Activated effector memory CD4-positive, alpha-beta T cell treated with Interleukin-2 at 50 U/mL for 16 hours (primary cell): Measurements from ENCODE around the gene ADGRF4.

Experiments
- DNase-seq: peaks from one replicate; pipeline ENCODE4 v3.0.0-alpha.2; 2020

Gene ADGRF4

DNA sequence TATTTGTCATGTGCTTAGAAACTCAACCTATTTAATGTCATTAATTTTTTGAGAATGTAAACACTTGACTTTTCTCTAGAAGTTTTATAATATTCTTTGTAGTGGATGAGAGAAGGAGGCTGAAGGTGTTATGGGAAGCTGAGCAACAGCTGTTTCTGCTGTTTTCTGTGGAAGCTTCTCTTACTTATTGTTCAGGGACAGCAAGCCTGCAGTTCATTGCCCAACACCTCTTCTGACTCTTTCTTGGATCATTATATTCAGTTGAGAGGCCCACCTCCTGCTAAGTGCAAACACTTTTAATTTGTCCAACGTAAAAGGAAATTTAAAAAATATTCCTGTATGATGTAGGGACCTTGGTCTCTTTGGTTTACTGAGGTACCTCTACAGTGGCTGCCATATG, 12.0 kb upstream of the ADGRF4 start:
- no peak for DNase-seq

DNA sequence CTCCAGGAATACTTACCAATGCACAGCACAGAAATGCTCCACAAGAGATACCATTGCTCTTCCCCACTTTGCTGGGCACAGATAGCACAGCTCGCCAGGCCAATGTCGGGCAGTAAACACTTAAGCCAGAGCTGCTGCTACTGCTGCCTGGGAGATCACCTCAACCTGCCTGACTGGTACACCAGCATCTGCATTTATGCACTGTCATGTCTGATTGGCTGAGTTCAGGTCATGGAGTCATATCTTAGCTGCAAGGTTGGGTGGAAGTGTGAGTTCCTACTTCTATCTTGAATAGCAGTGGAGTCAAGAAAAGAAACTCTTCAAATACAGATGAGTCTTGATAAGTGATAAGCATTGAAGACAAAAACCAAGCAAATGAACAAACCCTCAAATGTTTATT, 10.9 kb upstream of the ADGRF4 start:
- no peak for DNase-seq

DNA sequence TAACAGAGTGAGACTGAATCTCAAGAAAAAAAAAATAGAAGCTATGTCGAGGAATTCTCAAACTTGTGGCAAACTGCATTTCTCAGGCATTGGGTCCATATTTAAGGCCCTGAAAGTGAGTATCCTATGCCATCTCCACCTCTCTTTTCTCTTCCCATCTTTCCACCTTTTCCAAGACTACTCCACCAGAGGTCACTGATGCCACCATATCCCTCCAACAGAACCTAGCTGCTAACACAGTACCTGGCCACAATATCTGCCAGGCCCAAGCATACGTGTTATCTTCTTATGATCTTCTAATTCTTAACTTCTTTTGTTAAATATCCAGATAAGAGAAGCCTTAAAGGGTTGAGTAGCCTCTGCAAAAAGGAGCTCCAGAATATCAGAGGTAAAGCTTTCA, 8.2 kb upstream of the ADGRF4 start:
- no peak for DNase-seq

DNA sequence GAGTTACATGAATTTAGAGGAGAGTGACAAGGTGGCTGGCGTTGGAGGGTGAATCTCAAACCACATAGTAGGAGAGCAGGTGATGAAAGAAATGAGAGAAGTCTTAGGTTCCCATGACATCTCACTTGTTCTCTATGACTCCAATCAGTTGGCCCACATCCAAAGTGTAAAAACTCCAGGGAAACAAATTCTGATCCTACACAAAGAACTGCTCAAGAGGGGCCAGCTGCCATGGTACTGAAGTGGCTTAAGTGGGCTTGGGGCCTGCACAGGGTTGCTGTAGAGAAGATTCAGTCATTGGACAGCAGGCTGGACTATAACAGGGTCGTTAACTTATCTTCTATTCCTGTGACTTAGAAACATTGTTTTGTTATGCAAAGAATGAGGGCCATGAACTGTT, 7.6 kb upstream of the ADGRF4 start:
- no peak for DNase-seq

DNA sequence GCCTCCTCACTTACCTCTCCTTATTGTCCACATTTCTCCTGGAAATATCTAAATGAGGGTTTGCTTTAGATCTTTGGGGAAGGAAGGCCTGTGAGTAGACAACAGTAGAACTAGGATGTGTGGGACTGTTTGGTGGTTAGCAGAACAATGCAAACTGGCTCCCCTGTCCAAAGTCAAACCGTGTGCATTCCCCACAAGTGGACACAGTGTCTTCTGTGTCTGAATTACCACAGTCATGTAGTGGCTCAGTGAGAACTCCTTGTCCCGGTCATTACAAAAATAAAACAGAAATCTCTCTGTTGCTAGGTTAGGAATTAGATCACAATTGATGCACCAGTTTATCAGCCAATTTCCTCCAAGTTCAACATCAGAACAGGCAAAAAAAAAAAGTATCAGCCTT, 455 bp upstream of the ADGRF4 start:
- DNase-seq: no peak

DNA sequence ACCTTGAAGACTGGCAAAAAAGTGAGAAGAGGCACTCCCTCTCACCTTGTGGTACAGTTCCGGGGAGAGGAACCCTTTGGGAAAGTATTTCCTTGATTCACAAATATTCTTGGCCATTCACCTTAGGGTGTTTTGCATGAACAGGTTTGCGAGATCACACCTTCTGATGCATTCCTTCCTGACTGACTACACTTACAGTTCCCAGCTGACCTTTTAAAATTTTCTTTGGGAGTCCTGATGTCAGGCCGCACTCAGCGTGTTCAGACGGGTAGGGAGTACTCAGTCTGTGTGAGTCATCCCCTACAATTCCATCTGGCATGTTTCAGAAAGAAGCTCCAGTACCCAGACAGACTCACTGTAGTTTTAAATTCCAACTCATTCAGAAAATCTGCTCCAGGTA, 1.7 kb downstream of the ADGRF4 start:
- DNase-seq: no peak

DNA sequence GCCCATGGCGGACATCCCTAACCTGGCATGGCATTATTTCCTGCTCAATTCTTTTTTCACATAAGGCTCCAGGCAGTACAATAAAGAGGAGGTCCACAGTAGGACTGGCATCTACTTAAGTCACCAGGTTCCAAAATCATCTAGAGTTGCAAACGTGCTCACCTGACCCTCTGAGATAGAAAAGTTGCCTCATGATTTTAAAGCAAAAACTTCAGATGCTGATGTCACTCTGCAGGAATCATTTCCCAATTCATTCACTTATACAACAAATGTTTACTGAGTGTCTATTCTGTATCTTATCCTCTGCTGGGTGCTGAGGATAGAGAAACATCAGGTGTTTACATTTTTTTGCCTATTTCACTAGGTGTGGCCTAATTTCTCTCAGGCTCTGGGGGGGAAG, 2.2 kb downstream of the ADGRF4 start:
- DNase-seq: no peak

GRCh38 chr6:47701363-47701762, 3.0 kb downstream of the ADGRF4 start:
- DNase-seq: no peak

DNA sequence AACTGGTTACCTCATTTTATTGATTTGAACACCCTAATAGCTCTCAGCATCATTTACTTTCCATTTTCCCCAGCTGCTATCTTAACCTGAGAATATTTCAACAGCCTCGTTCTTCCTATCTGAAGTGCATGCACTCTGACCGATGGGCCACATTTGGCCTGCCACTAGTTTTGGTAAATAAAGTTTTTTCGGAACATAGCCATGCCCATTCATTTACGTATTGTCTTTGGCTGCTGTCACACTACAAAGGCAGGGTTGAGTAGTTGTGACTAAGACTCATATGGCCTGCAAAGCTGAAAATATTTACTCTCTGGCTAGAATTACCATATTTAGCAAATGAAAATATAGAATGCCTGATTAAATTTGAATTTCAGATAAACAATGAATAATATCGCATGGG, 10.8 kb downstream of the ADGRF4 start:
- DNase-seq: no peak

DNA sequence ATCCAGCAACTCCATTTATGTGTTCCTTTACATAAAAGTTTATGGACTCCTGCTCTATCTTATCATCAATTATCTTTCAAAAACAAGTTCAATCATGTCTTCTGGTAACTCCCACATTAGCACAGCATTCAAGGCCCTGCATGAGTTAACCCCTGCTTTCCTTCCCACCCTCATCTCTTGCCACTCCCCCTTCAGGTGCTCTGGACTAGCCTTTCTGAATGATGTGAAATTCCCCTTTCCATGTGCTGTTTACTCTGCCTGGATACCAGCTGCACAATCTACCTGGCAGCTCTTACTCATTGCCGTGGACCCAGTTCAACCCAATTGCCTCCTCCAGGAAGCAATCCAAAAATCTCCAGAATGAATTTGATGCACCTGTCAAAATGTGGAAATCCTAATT, 11.9 kb downstream of the ADGRF4 start:
- no peak for DNase-seq

DNA sequence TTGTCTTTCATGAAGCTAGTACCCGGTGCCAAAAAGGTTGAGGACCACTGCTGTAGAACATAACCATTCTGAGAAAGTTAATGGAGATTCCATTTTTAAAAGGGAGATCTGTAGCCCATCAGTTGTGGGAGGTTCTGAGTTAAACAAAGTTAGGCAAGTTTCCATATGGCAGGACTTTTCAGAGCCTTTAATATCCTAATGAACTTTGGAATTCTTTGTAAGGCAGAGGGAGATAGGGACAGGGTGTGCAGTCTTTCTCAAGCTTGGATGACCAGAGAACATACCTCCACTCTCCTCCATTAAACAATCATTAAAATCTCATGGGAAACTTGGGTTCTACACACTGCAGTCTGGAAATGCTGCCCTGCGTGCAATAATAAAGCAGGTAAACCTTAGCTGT, 14.8 kb downstream of the ADGRF4 start:
- DNase-seq: no peak

DNA sequence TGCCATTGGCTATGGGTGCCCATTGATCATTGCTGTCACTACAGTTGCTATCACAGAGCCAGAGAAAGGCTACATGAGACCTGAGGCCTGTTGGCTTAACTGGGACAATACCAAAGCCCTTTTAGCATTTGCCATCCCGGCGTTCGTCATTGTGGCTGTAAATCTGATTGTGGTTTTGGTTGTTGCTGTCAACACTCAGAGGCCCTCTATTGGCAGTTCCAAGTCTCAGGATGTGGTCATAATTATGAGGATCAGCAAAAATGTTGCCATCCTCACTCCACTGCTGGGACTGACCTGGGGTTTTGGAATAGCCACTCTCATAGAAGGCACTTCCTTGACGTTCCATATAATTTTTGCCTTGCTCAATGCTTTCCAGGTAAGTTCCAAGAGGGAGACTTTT, 16.4 kb downstream of the ADGRF4 start:
- no peak for DNase-seq

GRCh38 chr6:47715782-47716181, 17.4 kb downstream of the ADGRF4 start:
- no peak for DNase-seq

- DNase-seq: no peak
Measured at GRCh38 chr6:47716207-47716606, 17.8 kb downstream of the ADGRF4 start.

GRCh38 chr6:47718571-47718970, 20.2 kb downstream of the ADGRF4 start:
- DNase-seq: no peak

- DNase-seq: no peak
Measured at GRCh38 chr6:47721189-47721588, 22.8 kb downstream of the ADGRF4 start.

DNA sequence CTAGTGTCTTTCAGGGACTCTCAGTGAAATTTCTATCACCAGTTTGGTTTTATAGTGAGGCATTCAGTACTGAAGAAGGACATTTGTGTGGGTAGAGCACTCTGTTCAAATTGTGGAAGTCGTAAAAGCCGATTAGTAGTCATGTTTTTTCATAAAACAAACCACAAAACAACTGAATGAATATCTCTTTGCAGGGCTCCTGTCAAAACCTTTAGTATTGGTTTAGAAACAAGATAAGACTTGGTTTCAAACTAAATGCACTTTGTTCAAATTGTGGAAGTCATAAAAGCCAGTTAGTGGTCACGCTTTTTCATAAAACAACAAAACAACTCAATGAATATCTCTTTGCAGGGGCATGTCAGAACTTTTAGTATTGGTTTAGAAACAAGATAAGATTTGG, 23.8 kb downstream of the ADGRF4 start:
- DNase-seq: no peak

DNA sequence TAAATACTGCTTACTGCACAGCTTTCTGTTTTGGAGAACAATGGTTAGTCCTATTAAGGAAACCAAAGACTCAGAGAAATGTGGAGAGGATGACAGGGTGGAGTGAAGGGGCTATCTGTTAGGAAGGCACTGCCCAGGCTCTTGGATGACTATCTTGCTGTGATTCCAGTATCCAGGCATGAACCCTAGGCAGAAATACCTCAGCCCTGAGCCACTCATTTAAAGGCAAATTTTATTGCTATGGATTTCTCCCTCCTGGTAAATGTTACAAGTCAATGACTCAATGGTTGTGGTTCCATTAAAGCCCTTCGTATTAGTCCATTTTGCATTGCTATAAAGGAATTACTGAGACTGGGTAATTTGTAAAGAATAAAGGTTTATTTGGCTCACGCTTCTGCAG, 25.9 kb downstream of the ADGRF4 start:
- DNase-seq: no peak

- no peak for DNase-seq
Measured at GRCh38 chr6:47727391-47727790, 29.0 kb downstream of the ADGRF4 start.

DNA sequence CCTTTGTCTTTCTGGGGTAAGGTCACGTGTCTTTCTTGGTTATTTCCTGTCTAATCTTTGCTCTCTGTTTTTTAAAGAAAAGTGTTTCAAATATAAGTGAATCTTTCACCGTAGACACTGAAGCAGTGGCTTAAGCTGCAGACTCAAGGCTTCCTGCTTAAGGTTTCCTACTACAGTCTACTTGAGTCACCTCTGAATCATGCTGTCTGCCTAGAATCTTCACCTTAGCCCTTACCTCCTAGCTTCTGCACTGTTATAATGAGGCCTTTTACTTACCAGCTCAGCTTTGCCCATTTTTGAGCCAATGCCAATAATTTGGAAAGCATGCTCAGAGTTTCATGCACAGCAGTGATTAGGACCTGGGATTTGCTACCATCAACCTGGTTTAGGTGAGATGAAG, 30.6 kb downstream of the ADGRF4 start:
- DNase-seq: no peak

DNA sequence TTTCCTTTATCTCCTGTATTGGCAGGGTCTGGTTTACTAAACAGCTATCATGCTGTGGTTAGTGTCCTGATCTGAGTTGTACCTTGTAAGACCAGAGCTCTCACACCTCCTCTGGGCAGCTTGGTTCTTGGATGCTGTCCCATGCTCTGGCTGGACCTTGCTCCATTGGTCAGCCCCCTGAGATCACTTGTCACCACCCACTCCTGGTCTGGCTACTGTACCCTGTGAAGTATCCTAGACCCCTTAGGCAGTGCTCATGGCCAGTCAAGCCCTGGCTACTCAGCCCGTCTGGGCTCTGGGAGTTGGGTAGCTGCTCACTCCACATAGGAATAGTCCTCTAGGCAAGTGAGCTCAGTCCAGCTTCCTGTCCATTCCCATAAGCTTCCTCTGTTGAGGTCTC, 31.1 kb downstream of the ADGRF4 start:
- no peak for DNase-seq

- no peak for DNase-seq
Measured at GRCh38 chr6:47733879-47734558, 35.6 kb downstream of the ADGRF4 start.

DNA sequence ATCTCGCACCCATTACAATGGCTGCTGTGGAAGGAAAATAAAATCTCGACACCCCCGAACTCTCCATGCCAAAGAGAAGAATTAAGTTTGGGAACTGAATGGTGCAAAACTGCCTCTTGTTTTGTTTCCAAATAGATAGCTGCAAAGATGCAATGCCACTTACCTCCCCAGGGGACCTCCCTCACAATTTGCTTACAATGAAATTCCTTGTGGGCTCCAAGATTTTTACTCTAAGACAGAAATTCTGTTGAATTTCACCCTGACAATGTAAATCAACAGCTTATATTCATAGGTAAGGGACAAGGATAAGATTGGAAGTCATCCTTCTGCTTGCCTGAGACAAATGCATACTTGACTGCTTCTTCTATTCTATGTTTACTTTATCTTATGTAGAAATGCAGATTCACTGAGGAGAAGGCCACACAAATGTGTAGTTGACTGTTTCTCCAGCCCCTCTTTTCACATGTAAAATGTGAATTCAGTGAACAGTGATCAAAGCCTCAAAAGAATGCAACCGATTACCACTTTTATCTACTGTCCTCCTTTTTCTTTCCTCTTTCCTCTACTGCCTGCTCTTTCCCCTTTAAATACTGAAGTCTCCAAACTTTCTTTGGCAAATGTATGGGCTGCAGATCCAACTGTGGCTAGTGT, 36.6 kb downstream of the ADGRF4 start:
- no peak for DNase-seq

GRCh38 chr6:47736083-47736700, 37.8 kb downstream of the ADGRF4 start:
- DNase-seq: no peak

GRCh38 chr6:47737406-47737805, 39.0 kb downstream of the ADGRF4 start:
- DNase-seq: no peak
